ENCODE measurements around the gene MGA. TPM values are rescaled to one million over a fixed set of nuclear protein-coding genes. Genes with fewer than 3 reads are reported as not detected.

Gene MGA
- total RNA-seq, 1 experiment from 2014 or later: 38.5 TPM

- no peak for TF ChIP-seq CTCF (conservative IDR thresholded peaks at IDR 0.05)
- no peak for TF ChIP-seq EZH2 (IDR thresholded peaks at IDR 0.05; ENCODE audit: low read depth)
- ChIA-PET POLR2A (ENCODE audit: unreplicated experiment) (interaction anchor here (0.8 kb wide), 1 partner anchor 371 kb away, joined by 3 read pairs; no protein-coding TSS in a partner anchor), CTCF (no interaction called here)
- Histone ChIP-seq H3K79me2 (ENCODE audit: low read depth) (peaks cover 97% of the 10 kb centered on the region), H3K4me3 (no peak overlapping the region), H2AFZ (no peak overlapping the region), H3K36me3 (ENCODE audit: low read depth) (peaks cover 15% of the 10 kb centered on the region), H3K9me2 (ENCODE audit: insufficient read depth) (no peaks in the 10 kb centered on the region), H3K9me3 (ENCODE audit: insufficient read depth, low read depth) (no peaks in the 10 kb centered on the region), H3F3A (ENCODE audit: insufficient read depth, low read depth) (peaks cover 9% of the 10 kb centered on the region; the same call in 1 of the 2 replicates), H3K4me2 (no peak overlapping the region), H4K20me1 (ENCODE audit: insufficient read depth) (peaks cover 27% of the 10 kb centered on the region), H3K4me1 (replicated peaks; ENCODE audit: insufficient read depth) (no peaks in the 10 kb centered on the region), H3K27ac (no peak overlapping the region), H3K27me3 (ENCODE audit: insufficient read depth, low read depth) (no peaks in the 10 kb centered on the region)
- no TSS peak for BruUV-seq (replicated peaks)
- intact Hi-C loops (cut with micrococcal nuclease; ENCODE audit: unreplicated experiment): no loop called here
- DNase-seq: no peak
These were observed 9.5 kb downstream of the MGA start for GRCh38 chr15:41669701-41670100.

GRCh38 chr15:41671656-41672648 is 11.7 kb downstream of the MGA start:
- Histone ChIP-seq H3K9me3 (ENCODE audit: insufficient read depth, low read depth) (no peaks in the 10 kb centered on the region), H3K79me2 (ENCODE audit: low read depth) (peaks cover 98% of the 10 kb centered on the region), H3K9me2 (ENCODE audit: insufficient read depth) (no peaks in the 10 kb centered on the region), H3K27me3 (ENCODE audit: insufficient read depth, low read depth) (no peaks in the 10 kb centered on the region), H2AFZ (no peak overlapping the region), H3K27ac (no peak overlapping the region), H3K4me2 (no peak overlapping the region), H3K36me3 (ENCODE audit: low read depth) (peaks cover 15% of the 10 kb centered on the region), H4K20me1 (ENCODE audit: insufficient read depth) (peaks cover 34% of the 10 kb centered on the region; the same call in 1 of the 2 replicates), H3K4me1 (replicated peaks; ENCODE audit: insufficient read depth) (no peaks in the 10 kb centered on the region), H3F3A (ENCODE audit: insufficient read depth, low read depth) (no peaks in the 10 kb centered on the region), H3K4me3 (no peak overlapping the region)
- no peak for DNase-seq
- TF ChIP-seq CTCF (conservative IDR thresholded peaks at IDR 0.05) (no peak), EZH2 (IDR thresholded peaks at IDR 0.05; ENCODE audit: low read depth) (no peak)
- ChIA-PET POLR2A (ENCODE audit: unreplicated experiment) (interaction anchor here (0.6 kb wide), 1 partner anchor 223 kb away, joined by 3 read pairs; no protein-coding TSS in a partner anchor), CTCF (no interaction called here)
- no TSS peak for BruUV-seq (replicated peaks)
- intact Hi-C loops (cut with micrococcal nuclease; ENCODE audit: unreplicated experiment): no loop called here

- H4K20me1 ChIP-seq (ENCODE audit: insufficient read depth): peaks cover 39% of the 10 kb centered on the region
- no peaks in the 10 kb centered on the region for H3K9me2 ChIP-seq (ENCODE audit: insufficient read depth)
- intact Hi-C loops (cut with micrococcal nuclease; ENCODE audit: unreplicated experiment): no loop called here
- no peak for DNase-seq
- H3K4me1 ChIP-seq (replicated peaks; ENCODE audit: insufficient read depth): no peaks in the 10 kb centered on the region
- no peaks in the 10 kb centered on the region for H3K9me3 ChIP-seq (ENCODE audit: insufficient read depth, low read depth)
- no peaks in the 10 kb centered on the region; the same call in 1 of the 2 replicates for H3K36me3 ChIP-seq (ENCODE audit: low read depth)
- H3F3A ChIP-seq (ENCODE audit: insufficient read depth, low read depth): no peaks in the 10 kb centered on the region
- no peak overlapping the region for H3K27ac ChIP-seq
- BruUV-seq (replicated peaks): no TSS peak
- no peak overlapping the region for H2AFZ ChIP-seq
- peaks cover 100% of the 10 kb centered on the region for H3K79me2 ChIP-seq (ENCODE audit: low read depth)
- TF ChIP-seq EZH2 (IDR thresholded peaks at IDR 0.05; ENCODE audit: low read depth): no peak
- no peak for TF ChIP-seq CTCF (conservative IDR thresholded peaks at IDR 0.05)
- no peak overlapping the region for H3K4me2 ChIP-seq
- ChIA-PET CTCF (no interaction called here), POLR2A (ENCODE audit: unreplicated experiment) (no interaction called here)
- no peaks in the 10 kb centered on the region for H3K27me3 ChIP-seq (ENCODE audit: insufficient read depth, low read depth)
- no peak overlapping the region for H3K4me3 ChIP-seq
These were observed 15.1 kb downstream of the MGA start for GRCh38 chr15:41675337-41675736.
